ENCODE results near the gene GYG1. TPM values are rescaled to one million over a fixed set of nuclear protein-coding genes. Genes with fewer than 3 reads are reported as not detected.
A peak's percentile ranks its signal among the peaks of the same experiment; 100 is the strongest.

Gene GYG1
- total RNA-seq, 6 experiments from 2014 or later, result 68.9 to 88.6 (median 78.5) TPM

DNA sequence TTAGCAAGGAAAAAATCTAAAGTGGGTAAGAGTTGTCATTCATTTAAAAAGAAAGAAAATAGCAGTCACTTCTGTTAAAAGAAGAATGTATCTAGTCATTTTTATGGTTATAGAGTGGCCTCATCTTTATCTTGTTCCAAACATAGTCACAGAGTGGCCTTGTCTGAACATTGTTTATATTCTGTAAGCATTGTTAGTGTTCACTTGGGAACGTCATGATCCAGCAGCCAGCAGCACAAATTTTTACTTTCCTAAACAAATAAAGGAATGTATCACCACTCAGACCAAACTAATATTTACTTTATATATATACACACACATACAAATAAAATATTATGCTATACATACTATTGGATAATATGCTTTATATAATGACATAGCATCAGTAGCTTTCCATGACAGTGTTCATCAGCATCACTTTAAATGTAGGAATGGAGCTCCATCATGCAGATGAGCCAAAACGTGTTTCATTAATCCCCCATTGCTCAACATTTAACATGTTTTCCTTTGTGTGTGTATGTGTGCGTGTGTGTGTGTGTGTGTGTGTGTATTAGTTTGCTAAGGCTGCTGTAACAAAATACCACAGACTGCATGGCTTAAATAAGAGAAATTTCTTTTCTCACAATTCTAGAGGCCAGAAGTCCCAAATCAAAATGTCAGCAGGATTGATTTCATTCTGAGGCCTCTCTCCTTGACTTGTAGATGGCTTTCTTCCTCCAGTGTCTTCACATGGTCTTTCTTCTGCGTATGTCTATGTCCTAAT lies 39.6 kb upstream of the GYG1 start:
- Mint-ChIP-seq H3K4me1 (ENCODE audit: low read depth) (peaks cover 36% of the 10 kb centered on the region), H3K36me3 (ENCODE audit: low read depth) (no peaks in the 10 kb centered on the region), H3K27ac (peak overlapping the region; percentile 38; the same call in 1 of the 2 replicates), H3K9me3 (no peaks in the 10 kb centered on the region), H3K27me3 (ENCODE audit: insufficient read depth) (no peaks in the 10 kb centered on the region; the same call in 1 of the 2 replicates), H3K4me3 (no peak overlapping the region)
- no peak for DNase-seq
- TF ChIP-seq, protein P1, sequence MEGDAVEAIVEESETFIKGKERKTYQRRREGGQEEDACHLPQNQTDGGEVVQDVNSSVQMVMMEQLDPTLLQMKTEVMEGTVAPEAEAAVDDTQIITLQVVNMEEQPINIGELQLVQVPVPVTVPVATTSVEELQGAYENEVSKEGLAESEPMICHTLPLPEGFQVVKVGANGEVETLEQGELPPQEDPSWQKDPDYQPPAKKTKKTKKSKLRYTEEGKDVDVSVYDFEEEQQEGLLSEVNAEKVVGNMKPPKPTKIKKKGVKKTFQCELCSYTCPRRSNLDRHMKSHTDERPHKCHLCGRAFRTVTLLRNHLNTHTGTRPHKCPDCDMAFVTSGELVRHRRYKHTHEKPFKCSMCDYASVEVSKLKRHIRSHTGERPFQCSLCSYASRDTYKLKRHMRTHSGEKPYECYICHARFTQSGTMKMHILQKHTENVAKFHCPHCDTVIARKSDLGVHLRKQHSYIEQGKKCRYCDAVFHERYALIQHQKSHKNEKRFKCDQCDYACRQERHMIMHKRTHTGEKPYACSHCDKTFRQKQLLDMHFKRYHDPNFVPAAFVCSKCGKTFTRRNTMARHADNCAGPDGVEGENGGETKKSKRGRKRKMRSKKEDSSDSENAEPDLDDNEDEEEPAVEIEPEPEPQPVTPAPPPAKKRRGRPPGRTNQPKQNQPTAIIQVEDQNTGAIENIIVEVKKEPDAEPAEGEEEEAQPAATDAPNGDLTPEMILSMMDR (IDR thresholded peaks at IDR 0.05), result no peak

DNA sequence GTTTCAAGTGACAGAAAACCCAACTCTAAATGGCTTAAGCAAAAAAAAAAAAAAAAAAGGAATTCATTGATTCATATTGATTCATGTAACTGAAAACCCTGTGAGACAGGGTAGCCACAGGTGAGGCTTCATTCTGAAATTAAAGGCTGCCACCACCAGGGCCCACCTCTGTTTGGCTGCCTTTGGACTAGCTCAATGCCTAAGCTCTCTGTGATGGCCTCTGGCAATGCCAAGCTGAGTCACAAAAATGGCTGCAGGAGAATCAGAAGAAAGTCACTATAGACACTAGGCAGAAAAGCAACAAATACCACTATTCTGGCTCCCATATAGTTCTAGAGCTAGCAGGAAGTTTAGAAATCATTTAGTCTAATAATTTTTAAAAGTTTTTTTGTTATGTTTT lies 38.2 kb upstream of the GYG1 start:
- H3K4me3 Mint-ChIP-seq, result no peak overlapping the region
- peaks cover 42% of the 10 kb centered on the region for H3K4me1 Mint-ChIP-seq (ENCODE audit: low read depth)

DNA sequence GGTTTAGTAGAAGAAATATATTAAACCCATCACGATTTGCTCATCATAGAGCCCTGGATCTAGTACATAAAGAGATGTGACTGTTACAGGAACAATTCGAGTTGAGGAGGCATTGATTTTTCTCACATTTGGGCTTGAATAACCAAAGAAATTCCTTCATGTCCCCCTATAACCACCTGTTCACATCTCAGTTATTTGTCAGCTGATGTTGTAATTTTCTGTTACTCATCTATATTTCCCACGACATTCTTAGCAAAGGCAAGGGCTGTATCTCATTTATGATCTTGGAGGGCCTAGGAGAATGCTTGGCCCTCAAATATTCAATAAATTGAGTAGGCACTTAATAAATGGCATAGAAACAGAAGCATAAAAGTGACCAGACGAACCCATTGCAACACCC lies 36.4 kb upstream of the GYG1 start:
- DNase-seq, result no peak
- Mint-ChIP-seq H3K27me3 (ENCODE audit: insufficient read depth) (no peaks in the 10 kb centered on the region; the same call in 1 of the 2 replicates), H3K27ac (no peak overlapping the region), H3K4me3 (no peak overlapping the region), H3K4me1 (ENCODE audit: low read depth) (peaks cover 42% of the 10 kb centered on the region), H3K9me3 (no peaks in the 10 kb centered on the region), H3K36me3 (ENCODE audit: low read depth) (no peaks in the 10 kb centered on the region)
- TF ChIP-seq, protein P1 (IDR thresholded peaks at IDR 0.05), result no peak

More for the DNA sequence above, 38.2 kb upstream of the GYG1 start:
- Mint-ChIP-seq H3K36me3 (ENCODE audit: low read depth) (no peaks in the 10 kb centered on the region), H3K9me3 (no peaks in the 10 kb centered on the region), H3K27me3 (ENCODE audit: insufficient read depth) (no peaks in the 10 kb centered on the region; the same call in 1 of the 2 replicates), H3K27ac (no peak overlapping the region)
- no peak for DNase-seq
- TF ChIP-seq, protein P1 (IDR thresholded peaks at IDR 0.05), result no peak

DNA sequence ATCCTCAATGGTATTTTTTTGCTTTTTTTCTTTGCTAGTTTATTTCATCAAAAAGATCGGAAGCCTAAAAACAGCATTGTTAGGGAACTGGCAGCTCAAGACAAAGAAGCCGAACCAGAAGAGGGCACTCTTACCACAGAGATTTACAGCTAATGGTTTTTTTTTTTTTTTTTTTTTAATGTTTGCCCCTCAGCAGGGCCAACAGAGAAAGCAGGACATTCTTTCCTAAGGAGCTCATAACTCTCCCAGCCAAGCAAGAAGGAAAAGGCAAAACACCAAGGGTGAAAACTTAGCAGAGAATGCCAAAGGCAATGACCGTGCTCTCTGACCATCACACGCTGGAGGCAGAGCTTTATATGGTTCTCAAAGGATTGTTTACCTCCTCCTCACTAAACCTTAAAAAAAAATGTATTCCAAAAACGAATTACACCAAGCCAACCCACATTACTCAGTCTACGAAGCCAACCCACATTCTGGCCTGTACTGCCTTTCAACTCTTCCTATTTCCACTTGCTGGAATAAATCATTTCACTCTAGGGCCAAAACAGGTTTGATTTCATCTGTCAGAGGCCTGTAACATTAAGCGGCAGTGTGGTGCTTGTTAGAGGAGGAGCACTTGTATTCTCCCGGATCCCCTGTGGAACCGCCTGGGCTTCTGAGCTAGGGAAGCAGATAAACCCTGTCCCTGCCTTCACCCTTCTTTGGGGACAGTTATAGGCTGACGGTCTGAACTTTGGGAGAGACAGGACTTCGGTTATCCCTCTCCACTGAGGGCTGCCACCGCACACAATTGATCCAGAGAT lies 35.6 kb upstream of the GYG1 start:
- Mint-ChIP-seq H3K4me1 (ENCODE audit: low read depth) (peaks cover 34% of the 10 kb centered on the region), H3K4me3 (peak overlapping the region; percentile 44), H3K36me3 (ENCODE audit: low read depth) (no peaks in the 10 kb centered on the region), H3K9me3 (no peaks in the 10 kb centered on the region), H3K27me3 (ENCODE audit: insufficient read depth) (peaks cover 3% of the 10 kb centered on the region; the same call in 1 of the 2 replicates), H3K27ac (peak overlapping the region; percentile 93)
- peak; percentile 91 for DNase-seq
- TF ChIP-seq, protein P1 (IDR thresholded peaks at IDR 0.05), result peak; percentile 84

DNA sequence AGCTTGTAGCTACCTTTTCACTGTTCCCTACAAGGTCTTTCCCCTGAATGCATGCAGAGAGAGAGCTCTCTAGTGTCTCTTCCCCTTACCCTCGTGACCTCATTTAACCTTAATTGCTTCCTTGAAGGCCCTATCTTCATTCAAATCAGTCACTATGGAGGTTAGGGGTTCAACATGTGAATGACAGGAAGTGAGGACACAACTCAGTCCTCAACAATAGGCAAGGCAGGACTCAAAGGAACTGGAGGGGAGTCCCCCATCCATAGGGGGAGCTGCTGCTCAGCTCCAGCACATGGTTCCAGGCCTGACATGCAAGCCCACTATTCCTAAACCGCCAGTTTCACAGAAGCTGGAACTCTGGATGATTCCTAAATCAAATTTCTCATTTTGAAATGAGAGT lies 33.8 kb upstream of the GYG1 start:
- Mint-ChIP-seq H3K9me3 (no peaks in the 10 kb centered on the region), H3K27ac (peak overlapping the region; percentile 63; the same call in 1 of the 2 replicates), H3K4me1 (ENCODE audit: low read depth) (peaks cover 24% of the 10 kb centered on the region), H3K4me3 (no peak overlapping the region), H3K36me3 (ENCODE audit: low read depth) (no peaks in the 10 kb centered on the region), H3K27me3 (ENCODE audit: insufficient read depth) (peaks cover 9% of the 10 kb centered on the region)
- DNase-seq, result no peak
- TF ChIP-seq, protein P1 (IDR thresholded peaks at IDR 0.05), result peak; percentile 70
